Measurements from ENCODE around the gene PTPN13.

PTPN13 gene

DNA sequence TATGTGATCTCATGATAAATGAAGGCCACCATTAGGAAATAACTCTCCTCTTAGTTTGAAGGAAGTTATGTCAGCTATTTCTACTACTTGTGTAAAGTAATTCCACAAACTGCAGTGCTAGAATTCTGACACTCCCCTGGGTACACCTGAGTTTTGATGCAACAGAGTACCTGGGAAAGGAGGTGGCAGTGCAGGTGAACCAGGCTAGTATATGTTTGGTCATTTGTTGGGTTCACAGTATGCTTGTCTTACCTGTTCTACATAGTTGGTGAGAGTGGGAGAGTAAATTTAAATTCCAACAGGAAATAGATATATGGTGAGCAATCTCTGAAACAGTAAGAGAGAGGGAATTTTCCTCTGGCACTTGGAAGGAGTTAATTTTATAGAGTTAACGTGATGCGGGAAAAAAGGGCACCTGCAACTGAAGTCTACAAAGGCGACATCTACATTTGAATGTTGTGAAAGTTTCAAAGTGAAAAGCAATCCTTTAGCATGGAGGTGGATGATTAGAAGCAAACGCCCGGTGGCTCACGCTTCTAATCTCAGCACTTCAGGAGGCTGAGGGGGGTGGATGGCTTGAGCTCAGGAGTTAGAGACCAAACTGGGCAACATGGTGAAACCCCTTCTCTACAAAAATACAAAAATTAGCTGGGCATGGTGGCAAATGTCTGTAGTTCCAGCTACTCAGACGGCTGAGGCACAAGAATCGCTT, 263.4 kb downstream of the PTPN13 start:
- no peak overlapping the region for H3K4me3 ChIP-seq (ENCODE audit: low read depth, low read length)
- TF ChIP-seq, protein P1, sequence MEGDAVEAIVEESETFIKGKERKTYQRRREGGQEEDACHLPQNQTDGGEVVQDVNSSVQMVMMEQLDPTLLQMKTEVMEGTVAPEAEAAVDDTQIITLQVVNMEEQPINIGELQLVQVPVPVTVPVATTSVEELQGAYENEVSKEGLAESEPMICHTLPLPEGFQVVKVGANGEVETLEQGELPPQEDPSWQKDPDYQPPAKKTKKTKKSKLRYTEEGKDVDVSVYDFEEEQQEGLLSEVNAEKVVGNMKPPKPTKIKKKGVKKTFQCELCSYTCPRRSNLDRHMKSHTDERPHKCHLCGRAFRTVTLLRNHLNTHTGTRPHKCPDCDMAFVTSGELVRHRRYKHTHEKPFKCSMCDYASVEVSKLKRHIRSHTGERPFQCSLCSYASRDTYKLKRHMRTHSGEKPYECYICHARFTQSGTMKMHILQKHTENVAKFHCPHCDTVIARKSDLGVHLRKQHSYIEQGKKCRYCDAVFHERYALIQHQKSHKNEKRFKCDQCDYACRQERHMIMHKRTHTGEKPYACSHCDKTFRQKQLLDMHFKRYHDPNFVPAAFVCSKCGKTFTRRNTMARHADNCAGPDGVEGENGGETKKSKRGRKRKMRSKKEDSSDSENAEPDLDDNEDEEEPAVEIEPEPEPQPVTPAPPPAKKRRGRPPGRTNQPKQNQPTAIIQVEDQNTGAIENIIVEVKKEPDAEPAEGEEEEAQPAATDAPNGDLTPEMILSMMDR (IDR thresholded peaks at IDR 0.05; ENCODE audit: low read depth, low read length, missing control alignments) = no peak
- no peak for DNase-seq (ENCODE audit: low read depth)
